ENCODE results near the gene GBP4.
"Not testable (repeated sequence)": the region's sequence is repeated elsewhere in the genome, so short reads cannot be mapped to it uniquely, and the experiment has no call there.

The GBP4 gene, protein sequence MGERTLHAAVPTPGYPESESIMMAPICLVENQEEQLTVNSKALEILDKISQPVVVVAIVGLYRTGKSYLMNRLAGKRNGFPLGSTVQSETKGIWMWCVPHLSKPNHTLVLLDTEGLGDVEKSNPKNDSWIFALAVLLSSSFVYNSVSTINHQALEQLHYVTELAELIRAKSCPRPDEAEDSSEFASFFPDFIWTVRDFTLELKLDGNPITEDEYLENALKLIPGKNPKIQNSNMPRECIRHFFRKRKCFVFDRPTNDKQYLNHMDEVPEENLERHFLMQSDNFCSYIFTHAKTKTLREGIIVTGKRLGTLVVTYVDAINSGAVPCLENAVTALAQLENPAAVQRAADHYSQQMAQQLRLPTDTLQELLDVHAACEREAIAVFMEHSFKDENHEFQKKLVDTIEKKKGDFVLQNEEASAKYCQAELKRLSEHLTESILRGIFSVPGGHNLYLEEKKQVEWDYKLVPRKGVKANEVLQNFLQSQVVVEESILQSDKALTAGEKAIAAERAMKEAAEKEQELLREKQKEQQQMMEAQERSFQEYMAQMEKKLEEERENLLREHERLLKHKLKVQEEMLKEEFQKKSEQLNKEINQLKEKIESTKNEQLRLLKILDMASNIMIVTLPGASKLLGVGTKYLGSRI

GRCh38 chr1:89198491-89199072 lies at the start of gene GBP4:
Gene GBP4 (minus strand): TSS chr1:89198942. CDS start chr1:89198834, 108 bp downstream.
- DNase-seq: no peak

GRCh38 chr1:89243046-89243445 lies 44.3 kb upstream of the GBP4 start:
- no peak for DNase-seq

DNA sequence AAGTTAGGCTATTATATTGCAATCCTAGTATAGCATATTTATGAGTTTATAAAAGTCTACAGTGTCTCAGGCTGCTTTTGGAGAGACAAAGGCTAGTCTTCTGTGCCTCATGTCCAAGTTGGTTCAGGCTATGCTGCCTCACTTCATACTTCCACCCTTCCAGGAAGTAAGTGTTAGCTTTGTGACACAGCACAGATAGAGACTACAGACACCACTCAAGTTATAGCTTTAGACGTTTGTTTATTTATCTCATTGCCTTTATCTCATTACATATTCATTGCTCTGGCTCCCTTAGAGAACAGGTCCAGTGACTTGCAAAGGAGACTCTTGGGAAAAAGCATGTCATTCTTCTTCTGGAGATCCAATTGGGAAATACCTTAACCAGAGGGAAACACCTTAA lies 22.6 kb upstream of the GBP4 start:
- no peak for DNase-seq

DNA sequence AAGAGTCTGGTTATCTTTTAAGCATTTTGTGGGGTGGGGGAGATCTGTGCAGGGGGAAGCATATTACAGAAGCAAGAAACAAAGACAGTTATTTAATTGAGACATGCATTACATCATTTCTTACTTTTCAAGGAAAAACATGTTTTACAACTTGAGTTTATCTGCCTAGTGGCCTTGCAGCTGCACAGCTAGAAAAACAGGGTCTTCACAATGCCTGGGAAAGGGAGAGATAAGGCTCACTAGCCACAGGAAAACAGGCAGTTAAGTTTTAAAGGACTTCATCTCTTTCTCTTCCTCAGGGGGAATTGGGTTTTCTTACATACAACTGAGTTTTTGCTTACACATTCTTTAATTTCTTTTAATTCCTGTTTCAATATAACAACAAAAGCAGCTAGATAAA lies 21.1 kb upstream of the GBP4 start:
- not testable (repeated sequence) for DNase-seq

GRCh38 chr1:89218941-89219340 lies 20.2 kb upstream of the GBP4 start:
- DNase-seq: not testable (repeated sequence)

- no peak for DNase-seq
These were observed 14.6 kb upstream of the GBP4 start for GRCh38 chr1:89213347-89213746.

- no peak for DNase-seq
These were observed 12.4 kb upstream of the GBP4 start for GRCh38 chr1:89211035-89211634.

DNA sequence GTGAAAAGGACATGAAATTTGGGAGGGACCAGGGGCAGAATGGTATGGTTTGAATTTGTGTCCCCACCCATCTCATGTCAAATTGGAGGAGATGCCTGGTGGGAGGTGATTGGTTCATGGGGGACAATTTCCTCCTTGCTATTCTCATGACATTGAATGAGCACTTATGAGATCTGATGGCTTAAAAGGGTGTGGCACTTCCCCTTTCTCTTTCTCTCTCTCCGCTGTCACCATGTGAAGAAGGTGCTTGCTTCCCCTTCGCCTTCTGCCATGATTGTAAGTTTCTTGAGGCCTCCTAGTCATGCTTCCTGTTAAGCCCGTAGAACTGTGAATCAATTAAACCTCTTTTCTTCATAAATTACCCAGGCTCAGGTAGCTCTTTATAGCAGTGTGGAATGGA lies 7.6 kb upstream of the GBP4 start:
- DNase-seq: no peak

DNA sequence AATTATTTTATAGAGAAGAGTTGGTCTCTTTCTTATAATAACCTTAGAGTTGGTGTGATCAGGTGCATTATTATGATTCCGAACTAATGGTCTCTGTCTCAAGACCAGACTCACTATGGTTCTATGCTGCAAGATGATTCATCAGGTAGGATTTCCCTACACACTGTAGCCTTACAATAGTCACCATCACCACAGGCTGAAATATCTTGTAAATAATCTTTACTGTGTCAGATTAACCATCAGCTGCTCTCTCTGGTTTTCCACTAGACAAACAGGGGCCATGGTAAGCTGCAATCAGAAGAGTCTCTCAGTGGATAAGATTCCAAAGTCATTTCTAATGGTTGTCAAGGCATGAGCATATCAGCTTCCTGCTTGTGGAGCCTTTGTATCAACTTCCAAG lies 4.4 kb upstream of the GBP4 start:
- DNase-seq: no peak

GRCh38 chr1:89201106-89201794 lies 2.5 kb upstream of the GBP4 start:
- no peak for DNase-seq

DNA sequence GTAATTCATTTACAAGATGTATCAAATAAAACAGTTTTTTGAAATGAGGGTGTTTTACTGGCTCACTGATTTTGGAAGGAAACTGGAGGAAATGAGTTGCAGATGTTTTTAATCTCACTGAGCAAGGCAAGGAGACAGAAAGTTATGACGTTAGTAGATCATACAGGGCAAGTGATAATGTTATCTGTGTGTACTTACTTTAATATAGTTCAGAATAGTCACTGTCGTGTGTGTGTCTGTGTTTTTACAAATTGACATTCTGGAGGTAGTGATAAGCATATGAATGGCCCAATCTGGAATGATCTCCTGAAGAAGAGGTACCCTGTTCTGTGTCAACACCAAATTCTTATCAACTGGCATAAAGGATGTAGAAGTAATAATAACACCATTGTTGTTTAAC lies 1.9 kb upstream of the GBP4 start:
- DNase-seq: no peak

DNA sequence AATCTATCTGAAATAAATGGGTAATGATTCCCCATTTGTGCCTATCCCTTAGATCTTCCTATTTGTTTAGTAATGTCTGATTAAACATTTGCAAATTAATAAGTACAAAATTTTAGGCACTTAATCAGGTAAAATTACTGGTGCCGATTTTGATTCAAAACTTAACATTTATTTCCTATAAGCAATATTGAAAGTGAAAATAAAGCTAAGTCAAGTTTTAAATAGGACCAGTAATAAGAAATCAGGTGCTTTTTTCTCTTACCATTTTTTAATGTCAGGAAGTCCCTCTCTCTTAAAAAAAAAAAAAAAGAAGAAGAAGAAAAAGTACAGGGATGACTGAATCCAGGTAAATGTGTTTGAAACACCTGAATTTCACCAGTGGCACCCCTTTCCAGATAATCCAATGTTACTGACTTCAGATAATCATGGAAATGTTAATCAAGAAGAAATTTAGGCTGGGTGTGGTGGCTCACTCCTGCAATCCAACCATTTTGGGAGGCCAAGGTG lies 836 bp upstream of the GBP4 start:
- DNase-seq: no peak

DNA sequence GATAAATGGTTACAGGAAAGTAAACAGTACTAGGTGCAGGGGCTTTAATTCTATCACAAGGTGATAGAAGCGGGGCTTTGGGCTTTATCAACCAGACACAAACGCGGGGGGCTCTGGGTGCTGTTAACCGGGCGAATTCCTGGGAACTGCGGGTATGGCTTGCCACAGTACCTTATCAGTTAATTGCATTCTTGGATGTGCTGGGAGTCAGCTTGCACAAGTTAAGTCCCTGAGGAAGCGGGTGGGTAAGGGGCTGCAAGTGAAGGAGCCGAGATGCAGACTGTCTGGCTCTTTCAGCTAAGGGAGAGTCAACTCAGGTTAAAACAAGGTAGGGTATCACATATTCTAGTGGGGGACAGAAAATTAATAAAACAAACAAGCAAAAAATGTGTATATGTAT lies 661 bp downstream of the GBP4 start:
- DNase-seq: no peak

GRCh38 chr1:89195476-89195875 lies 3.3 kb downstream of the GBP4 start:
- no peak for DNase-seq

- no peak for DNase-seq
These were observed 7.4 kb downstream of the GBP4 start for GRCh38 chr1:89191314-89191713.

- DNase-seq: no peak
These were observed 8.7 kb downstream of the GBP4 start for GRCh38 chr1:89190017-89190416.

GRCh38 chr1:89179343-89179742 lies 19.4 kb downstream of the GBP4 start:
- no peak for DNase-seq

DNA sequence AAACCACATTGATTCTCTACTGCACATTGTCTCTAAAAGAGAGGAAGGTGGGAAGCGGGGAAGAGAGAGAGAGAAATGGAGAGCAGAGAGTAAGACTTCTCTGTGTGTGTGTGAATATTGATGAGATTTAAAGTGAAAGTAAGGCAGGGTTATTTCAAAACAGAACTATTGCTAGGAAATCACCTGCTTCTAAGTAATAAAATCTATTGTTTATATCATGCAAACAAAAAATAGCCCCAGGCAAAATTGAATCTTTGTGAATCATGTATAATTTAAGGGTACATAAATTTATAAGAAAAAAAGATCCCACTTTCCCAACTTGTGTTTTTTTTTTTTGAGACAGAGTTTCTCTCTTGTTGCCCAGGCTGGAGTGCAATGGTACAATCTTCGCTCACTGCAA lies 21.8 kb downstream of the GBP4 start:
- DNase-seq: no peak

- DNase-seq: no peak
These were observed 23.0 kb downstream of the GBP4 start, which contains the start of gene GBP7 for GRCh38 chr1:89175601-89176256. Gene GBP7 (minus strand): TSS chr1:89176003. CDS start chr1:89171935, 4,068 bp downstream.

DNA sequence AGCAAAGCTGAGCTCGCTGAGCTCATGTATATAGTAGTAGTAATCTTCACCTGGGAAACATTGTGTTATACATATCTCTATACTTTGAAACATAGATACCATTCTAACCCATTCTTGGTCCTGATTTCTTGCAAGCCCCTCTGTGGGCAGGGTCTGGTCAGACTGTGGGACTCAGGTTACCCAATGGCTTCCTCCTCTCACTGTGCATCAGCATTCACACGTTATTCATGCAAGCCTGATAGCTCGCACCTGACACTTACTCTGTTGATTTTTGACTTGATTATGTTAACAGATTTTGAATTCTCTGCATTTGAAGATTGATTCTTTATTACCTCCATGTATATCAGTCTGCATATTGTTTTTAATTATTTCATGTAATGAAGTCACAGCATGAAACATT lies 24.3 kb downstream of the GBP4 start:
- DNase-seq: no peak

- no peak for DNase-seq
These were observed 26.1 kb downstream of the GBP4 start for GRCh38 chr1:89172468-89173143.

GRCh38 chr1:89171067-89171438 lies 27.7 kb downstream of the GBP4 start:
- DNase-seq: no peak
